ENCODE results near the gene RAB40C. TPM values are rescaled to one million over a fixed set of nuclear protein-coding genes. Genes with fewer than 3 reads are reported as not detected.

RAB40C gene
- total and polyA plus RNA-seq, 2 donors (not counting 1 experiment from before 2014, with no cell fraction given) = 12.7 to 26.9 TPM

DNA sequence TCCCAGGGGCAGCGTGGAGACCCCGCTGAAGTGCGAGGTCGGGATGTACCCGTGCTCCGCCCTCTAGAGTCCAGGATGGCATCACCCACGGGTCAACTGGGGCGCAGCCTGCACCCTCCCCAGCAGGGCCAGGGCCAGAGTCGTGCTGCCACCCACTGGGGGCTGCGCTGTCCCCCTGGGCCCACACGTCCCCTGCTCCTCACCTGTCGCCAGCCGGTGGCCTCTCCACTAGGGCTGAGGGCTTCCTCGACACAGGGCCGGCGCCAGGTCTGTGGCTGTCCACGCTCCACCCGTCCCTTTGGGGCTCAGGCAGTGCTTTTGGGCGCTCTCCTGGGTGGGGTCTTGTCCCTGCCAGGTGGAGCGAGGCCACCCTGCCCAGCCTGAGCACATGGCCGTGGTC lies 41.3 kb upstream of the RAB40C start:
- H3K27me3 ChIP-seq (replicated peaks in 1 of 4; ENCODE audit: control extremely low read depth in 1 of 4, control insufficient read depth in 3 of 4, insufficient read depth in 4 of 4, low read length in 3 of 4) = no peaks in the 10 kb centered on the region
- H3K9ac ChIP-seq (ENCODE audit: low read length) = no peak overlapping the region
- intact Hi-C loops (cut with micrococcal nuclease) = no loop called here
- ATAC-seq (ENCODE audit: low read depth) = no peak
- no peak overlapping the region for H3K4me2 ChIP-seq (replicated peaks; ENCODE audit: low read depth, low read length, poor library complexity, severe bottlenecking)
- no peak overlapping the region for H2AFZ ChIP-seq (ENCODE audit: insufficient read depth, low read depth, low read length, poor library complexity, severe bottlenecking)
- no peak overlapping the region for H3K4me3 Mint-ChIP-seq
- H3K36me3 ChIP-seq (replicated peaks in 1 of 2; ENCODE audit: control extremely low read depth in 1 of 2, control insufficient read depth in 1 of 2, extremely low read depth in 1 of 2, insufficient read depth in 2 of 2, low read length in 1 of 2) = peaks cover 0 to 5% of the 10 kb centered on the region in 2 experiments
- no peak overlapping the region for H3K27ac Mint-ChIP-seq
- POLR2A ChIA-PET = no interaction called here
- H4K20me1 ChIP-seq (ENCODE audit: control insufficient read depth, insufficient read depth, low read length, poor library complexity, severe bottlenecking) = peaks cover 9% of the 10 kb centered on the region
- no peak for TF ChIP-seq EZH2 (IDR thresholded peaks at IDR 0.05; ENCODE audit: borderline replicate concordance, insufficient read depth, low read depth, low read length, poor library complexity, severe bottlenecking)
- TF ChIP-seq, protein P1, sequence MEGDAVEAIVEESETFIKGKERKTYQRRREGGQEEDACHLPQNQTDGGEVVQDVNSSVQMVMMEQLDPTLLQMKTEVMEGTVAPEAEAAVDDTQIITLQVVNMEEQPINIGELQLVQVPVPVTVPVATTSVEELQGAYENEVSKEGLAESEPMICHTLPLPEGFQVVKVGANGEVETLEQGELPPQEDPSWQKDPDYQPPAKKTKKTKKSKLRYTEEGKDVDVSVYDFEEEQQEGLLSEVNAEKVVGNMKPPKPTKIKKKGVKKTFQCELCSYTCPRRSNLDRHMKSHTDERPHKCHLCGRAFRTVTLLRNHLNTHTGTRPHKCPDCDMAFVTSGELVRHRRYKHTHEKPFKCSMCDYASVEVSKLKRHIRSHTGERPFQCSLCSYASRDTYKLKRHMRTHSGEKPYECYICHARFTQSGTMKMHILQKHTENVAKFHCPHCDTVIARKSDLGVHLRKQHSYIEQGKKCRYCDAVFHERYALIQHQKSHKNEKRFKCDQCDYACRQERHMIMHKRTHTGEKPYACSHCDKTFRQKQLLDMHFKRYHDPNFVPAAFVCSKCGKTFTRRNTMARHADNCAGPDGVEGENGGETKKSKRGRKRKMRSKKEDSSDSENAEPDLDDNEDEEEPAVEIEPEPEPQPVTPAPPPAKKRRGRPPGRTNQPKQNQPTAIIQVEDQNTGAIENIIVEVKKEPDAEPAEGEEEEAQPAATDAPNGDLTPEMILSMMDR (IDR thresholded peaks at IDR 0.05) = no peak
- H3K4me1 Mint-ChIP-seq = no peaks in the 10 kb centered on the region
- H3K27ac ChIP-seq (ENCODE audit: low read length in 2 of 2) = no peak overlapping the region
- no peaks in the 10 kb centered on the region for H3K4me1 ChIP-seq (ENCODE audit: control insufficient read depth in 2 of 2, insufficient read depth in 2 of 2, low read length in 2 of 2)
- no peak for DNase-seq
- no peak overlapping the region for H3K4me3 ChIP-seq (ENCODE audit: control extremely low read depth in 1 of 5, extremely low read depth in 1 of 5, insufficient read depth in 1 of 5, low read depth in 2 of 5, low read length in 4 of 5)
- H3K9me3 ChIP-seq (ENCODE audit: control extremely low read depth in 1 of 3, control insufficient read depth in 2 of 3, insufficient read depth in 1 of 3, low read length in 2 of 3) = no peaks in the 10 kb centered on the region
- H3K27me3 Mint-ChIP-seq = no peaks in the 10 kb centered on the region
- no peaks in the 10 kb centered on the region for H3K9me3 Mint-ChIP-seq (ENCODE audit: insufficient read depth)
- H3K79me2 ChIP-seq (ENCODE audit: control insufficient read depth, insufficient read depth, low read length) = peaks cover 6% of the 10 kb centered on the region
- CTCF ChIA-PET = no interaction called here
- 98% methylated on average over 21 of the region's 21 CpGs for WGBS (ENCODE audit: insufficient coverage)

DNA sequence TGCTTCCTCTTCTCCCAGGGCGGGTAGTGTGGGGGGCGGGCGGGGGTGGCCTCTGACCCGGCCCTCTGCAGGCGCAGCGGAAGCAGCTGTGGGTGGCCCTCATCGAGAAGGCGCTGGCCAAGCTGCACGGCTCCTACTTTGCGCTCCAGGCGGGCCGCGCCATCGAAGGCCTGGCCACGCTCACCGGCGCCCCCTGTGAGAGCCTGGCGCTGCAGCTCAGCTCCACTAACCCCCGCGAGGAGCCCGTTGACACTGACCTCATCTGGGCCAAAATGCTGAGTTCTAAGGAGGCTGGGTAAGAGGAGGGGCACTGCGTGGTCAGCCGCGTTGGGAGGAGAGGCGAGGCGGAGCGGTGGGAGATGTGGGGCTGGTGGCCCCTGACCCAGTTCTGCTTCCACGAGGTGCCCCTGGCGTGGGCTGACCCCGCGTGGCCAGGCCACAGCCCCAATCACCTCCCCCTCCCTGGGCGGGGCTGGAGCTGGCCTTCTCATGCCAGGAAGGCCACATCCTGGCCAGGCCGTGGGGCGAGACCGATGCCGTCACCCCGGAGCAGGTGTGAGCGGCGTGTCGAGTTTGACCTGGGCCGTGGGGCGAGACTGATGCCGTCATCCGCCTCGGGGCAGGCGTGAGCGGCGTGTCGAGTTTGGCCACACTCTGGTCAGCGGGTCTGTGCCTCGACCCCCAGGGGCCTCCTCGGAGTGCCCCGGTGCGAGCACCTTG lies 40.2 kb upstream of the RAB40C start:
- Mint-ChIP-seq H3K4me1 (no peaks in the 10 kb centered on the region), H3K4me3 (no peak overlapping the region), H3K27me3 (no peaks in the 10 kb centered on the region), H3K27ac (no peak overlapping the region), H3K9me3 (ENCODE audit: insufficient read depth) (no peaks in the 10 kb centered on the region)
- no peak for ATAC-seq (ENCODE audit: low read depth)
- 98% methylated on average over 51 of the region's 54 CpGs for WGBS (ENCODE audit: insufficient coverage)
- TF ChIP-seq, protein P1 (IDR thresholded peaks at IDR 0.05) = no peak
- TF ChIP-seq EZH2 (IDR thresholded peaks at IDR 0.05; ENCODE audit: borderline replicate concordance, insufficient read depth, low read depth, low read length, poor library complexity, severe bottlenecking) = no peak
- DNase-seq = no peak
- Histone ChIP-seq H3K4me1 (ENCODE audit: control insufficient read depth in 2 of 2, insufficient read depth in 2 of 2, low read length in 2 of 2) (no peaks in the 10 kb centered on the region), H3K36me3 (replicated peaks in 1 of 2; ENCODE audit: control extremely low read depth in 1 of 2, control insufficient read depth in 1 of 2, extremely low read depth in 1 of 2, insufficient read depth in 2 of 2, low read length in 1 of 2) (peaks cover 0 to 8% of the 10 kb centered on the region in 2 experiments), H3K79me2 (ENCODE audit: control insufficient read depth, insufficient read depth, low read length) (peaks cover 3% of the 10 kb centered on the region), H2AFZ (ENCODE audit: insufficient read depth, low read depth, low read length, poor library complexity, severe bottlenecking) (no peak overlapping the region), H3K9ac (ENCODE audit: low read length) (no peak overlapping the region), H3K9me3 (ENCODE audit: control extremely low read depth in 1 of 3, control insufficient read depth in 2 of 3, insufficient read depth in 1 of 3, low read length in 2 of 3) (no peaks in the 10 kb centered on the region), H3K4me3 (ENCODE audit: control extremely low read depth in 1 of 5, extremely low read depth in 1 of 5, insufficient read depth in 1 of 5, low read depth in 2 of 5, low read length in 4 of 5) (no peak overlapping the region), H3K27ac (ENCODE audit: low read length in 2 of 2) (no peak overlapping the region), H3K27me3 (replicated peaks in 1 of 4; ENCODE audit: control extremely low read depth in 1 of 4, control insufficient read depth in 3 of 4, insufficient read depth in 4 of 4, low read length in 3 of 4) (no peaks in the 10 kb centered on the region), H4K20me1 (ENCODE audit: control insufficient read depth, insufficient read depth, low read length, poor library complexity, severe bottlenecking) (no peaks in the 10 kb centered on the region), H3K4me2 (replicated peaks; ENCODE audit: low read depth, low read length, poor library complexity, severe bottlenecking) (no peak overlapping the region)
- POLR2A ChIA-PET = no interaction called here
- CTCF ChIA-PET = no interaction called here
- intact Hi-C loops (cut with micrococcal nuclease) = no loop called here

Measured in B cell (primary cell).